HepG2 (cell line): ENCODE data around the gene LTC4S. TPM values are rescaled to one million over a fixed set of nuclear protein-coding genes. Genes with fewer than 3 reads are reported as not detected.

ENCODE experiments used
- ASH2L ChIP-seq: fragments of 300-600, 200-600 bp; sonication (generic); IDR thresholded peaks from 2 replicates; pipeline ENCODE4 v1.7.0; 2017; ENCODE audit warnings: low read depth, mild to moderate bottlenecking, moderate library complexity, mixed read lengths, low read length; ENCODE audit not compliant: insufficient read length
- ATF4 ChIP-seq, 2 experiments: fragments of 450-650 bp in 1 of 2; sonication (generic) in 1 of 2; formaldehyde crosslinking; IDR thresholded peaks; 2 replicates each; pipeline versions ENCODE4 v1.5.0 to v1.8.0; 2020 to 2022; ENCODE audit warnings: mild to moderate bottlenecking in 1 of 2, missing genetic modification reagents in 1 of 2
- CREBL2 ChIP-seq: sonication (generic); formaldehyde crosslinking; IDR thresholded peaks from 2 replicates; pipeline ENCODE4 v1.8.1; 2023; ENCODE audit warnings: missing genetic modification reagents, mild to moderate bottlenecking, borderline replicate concordance
- FOXO1 ChIP-seq: sonication (generic); formaldehyde crosslinking; IDR thresholded peaks from 2 replicates; pipeline ENCODE4 v1.4.0; 2020; ENCODE audit warnings: missing genetic modification reagents
- HNRNPK ChIP-seq: fragments of 200-400 bp; formaldehyde crosslinking; IDR thresholded peaks from 2 replicates; pipeline ENCODE4 v1.6.1; 2018; ENCODE audit warnings: low read length, low read depth, moderate library complexity, mild to moderate bottlenecking; ENCODE audit not compliant: poor library complexity, severe bottlenecking
- HOXA9 ChIP-seq: sonication (generic); formaldehyde crosslinking; IDR thresholded peaks from 2 replicates; pipeline ENCODE4 v1.8.1; 2022; ENCODE audit warnings: missing genetic modification reagents, mild to moderate bottlenecking, moderate library complexity, borderline replicate concordance
- PLRG1 ChIP-seq: fragments of 450-650 bp; conservative IDR thresholded peaks from 2 replicates; pipeline ENCODE4 v1.6.1; 2016
- RAD21 ChIP-seq: fragments of 450-650 bp; formaldehyde crosslinking; IDR thresholded peaks from 2 replicates; pipeline ENCODE4 v1.5.0; 2020; ENCODE audit warnings: mild to moderate bottlenecking
- REST ChIP-seq, 2 experiments: IDR thresholded peaks; 2 replicates each; pipeline ENCODE4 v1.6.1; 2011 to 2012; ENCODE audit warnings: low read length in 2 of 2, borderline replicate concordance in 1 of 2, low read depth in 1 of 2, mild to moderate bottlenecking in 1 of 2, moderate library complexity in 1 of 2
- TAF1 ChIP-seq: sonication (generic); formaldehyde crosslinking; IDR thresholded peaks from 2 replicates; pipeline ENCODE4 v1.4.0; 2020; ENCODE audit warnings: missing genetic modification reagents
- ZBTB20 ChIP-seq: sonication (generic); formaldehyde crosslinking; IDR thresholded peaks from 2 replicates; pipeline ENCODE4 v1.8.1; 2023; ENCODE audit warnings: missing genetic modification reagents, low read depth, mild to moderate bottlenecking, borderline replicate concordance
- ZNF138 ChIP-seq: sonication (generic); formaldehyde crosslinking; IDR thresholded peaks from 2 replicates; pipeline ENCODE4 v1.5.0; 2020; ENCODE audit warnings: mild to moderate bottlenecking, low read depth, missing genetic modification reagents
- ZNF160 ChIP-seq: sonication (generic); formaldehyde crosslinking; IDR thresholded peaks from 2 replicates; pipeline ENCODE4 v1.8.0; 2022; ENCODE audit warnings: mild to moderate bottlenecking, inconsistent platforms, missing genetic modification reagents
- ZNF615 ChIP-seq: sonication (generic); formaldehyde crosslinking; IDR thresholded peaks from 2 replicates; pipeline ENCODE4 v1.5.0; 2020; ENCODE audit warnings: mild to moderate bottlenecking, missing genetic modification reagents, borderline replicate concordance
- ZNF776 ChIP-seq: sonication (generic); formaldehyde crosslinking; IDR thresholded peaks from 2 replicates; pipeline ENCODE4 v1.4.0; 2020; ENCODE audit warnings: mild to moderate bottlenecking, missing genetic modification reagents
- polyA plus RNA-seq, 8 experiments: library from polyadenylated mRNA; depleted of rRNA in 3 of 8; stranded (reverse) in 7 of 8; unstranded in 1 of 8; fragments of >200 nt; fragmentation: Illumina TruSeq in 4 of 8; extraction: Trizol in 4 of 8; gene quantifications; 2 replicates each; pipeline versions ENCODE4 v1.2.1 to v1.2.3, GENCODE V29; 2011 to 2016; ENCODE audit warnings: low read depth in 4 of 8, missing spikeins in 1 of 8, mixed read lengths in 1 of 8; ENCODE audit not compliant: insufficient read depth in 1 of 8
- total RNA-seq, 5 experiments: library from RNA; depleted of rRNA; stranded (reverse); fragments of >200 nt; fragmentation: Illumina TruSeq; extraction: Trizol; gene quantifications; 2 replicates each; pipeline ENCODE4 v1.2.3, GENCODE V29; 2016; ENCODE audit warnings: low read depth in 1 of 5
- TF ChIP-seq, protein P1 (sequence below): IDR thresholded peaks from 2 replicates; pipeline ENCODE4 v1.6.1; 2012; ENCODE audit warnings: low read length, improper control_type of control experiment
- TF ChIP-seq, protein P2 (sequence below): sonication (generic); formaldehyde crosslinking; IDR thresholded peaks from 2 replicates; pipeline ENCODE4 v1.5.0; 2020; ENCODE audit warnings: missing genetic modification reagents

Gene LTC4S
- total and polyA plus RNA-seq, 2 of the 13 experiments (the other 11 are each of a cell fraction or from before 2014, with no cell fraction given): 0.35 TPM; not detected in 1

DNA sequence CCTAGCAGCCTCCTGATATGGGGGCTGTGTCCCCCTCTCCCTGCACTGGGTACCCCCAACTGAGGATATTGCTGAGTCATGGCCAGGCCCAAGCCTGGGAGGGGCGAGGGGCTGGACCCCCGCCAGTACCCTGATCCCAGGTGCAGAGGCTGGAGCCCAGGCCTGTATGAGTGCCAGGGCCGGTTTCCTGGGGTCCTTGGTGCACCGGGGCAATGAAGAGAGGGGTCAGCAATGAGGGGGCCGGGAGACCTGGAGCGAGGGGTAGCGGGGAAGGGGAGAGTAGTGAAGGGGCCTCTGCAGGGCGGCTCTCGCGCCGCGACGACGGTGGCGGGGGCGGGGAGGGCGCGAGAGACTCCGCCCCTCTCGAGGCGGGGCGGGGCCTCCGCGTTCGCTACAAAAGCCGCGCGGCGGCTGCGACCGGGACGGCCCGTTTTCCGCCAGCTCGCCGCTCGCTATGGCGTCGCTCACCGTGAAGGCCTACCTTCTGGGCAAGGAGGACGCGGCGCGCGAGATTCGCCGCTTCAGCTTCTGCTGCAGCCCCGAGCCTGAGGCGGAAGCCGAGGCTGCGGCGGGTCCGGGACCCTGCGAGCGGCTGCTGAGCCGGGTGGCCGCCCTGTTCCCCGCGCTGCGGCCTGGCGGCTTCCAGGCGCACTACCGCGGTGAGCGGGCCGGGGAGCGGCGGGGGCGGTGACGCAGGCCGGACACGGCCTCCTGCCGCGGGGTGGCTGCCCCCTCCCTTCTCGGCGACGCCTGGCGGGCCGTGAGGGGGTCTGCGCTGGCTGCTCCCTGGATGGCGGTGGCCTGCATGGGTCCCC is 26.9 kb downstream of the LTC4S start, which contains the start of gene SQSTM1 (continued):
- TF ChIP-seq HNRNPK: peak; percentile 81
- TF ChIP-seq ZNF160: peak; percentile 44; the same call in 1 of the 2 replicates
- TF ChIP-seq TAF1: peak; percentile 91
- TF ChIP-seq REST (IDR thresholded peaks at IDR 0.05; ENCODE audit: borderline replicate concordance in 1 of 2, low read depth in 1 of 2, low read length in 2 of 2): peak in 1 of 2 experiments; percentile 52; a peak in 1 of 4 replicates
- peak; percentile 49 for TF ChIP-seq ASH2L
- peak; percentile 62 for TF ChIP-seq RAD21 (CRISPR knock-in tag)
- TF ChIP-seq, protein P1, sequence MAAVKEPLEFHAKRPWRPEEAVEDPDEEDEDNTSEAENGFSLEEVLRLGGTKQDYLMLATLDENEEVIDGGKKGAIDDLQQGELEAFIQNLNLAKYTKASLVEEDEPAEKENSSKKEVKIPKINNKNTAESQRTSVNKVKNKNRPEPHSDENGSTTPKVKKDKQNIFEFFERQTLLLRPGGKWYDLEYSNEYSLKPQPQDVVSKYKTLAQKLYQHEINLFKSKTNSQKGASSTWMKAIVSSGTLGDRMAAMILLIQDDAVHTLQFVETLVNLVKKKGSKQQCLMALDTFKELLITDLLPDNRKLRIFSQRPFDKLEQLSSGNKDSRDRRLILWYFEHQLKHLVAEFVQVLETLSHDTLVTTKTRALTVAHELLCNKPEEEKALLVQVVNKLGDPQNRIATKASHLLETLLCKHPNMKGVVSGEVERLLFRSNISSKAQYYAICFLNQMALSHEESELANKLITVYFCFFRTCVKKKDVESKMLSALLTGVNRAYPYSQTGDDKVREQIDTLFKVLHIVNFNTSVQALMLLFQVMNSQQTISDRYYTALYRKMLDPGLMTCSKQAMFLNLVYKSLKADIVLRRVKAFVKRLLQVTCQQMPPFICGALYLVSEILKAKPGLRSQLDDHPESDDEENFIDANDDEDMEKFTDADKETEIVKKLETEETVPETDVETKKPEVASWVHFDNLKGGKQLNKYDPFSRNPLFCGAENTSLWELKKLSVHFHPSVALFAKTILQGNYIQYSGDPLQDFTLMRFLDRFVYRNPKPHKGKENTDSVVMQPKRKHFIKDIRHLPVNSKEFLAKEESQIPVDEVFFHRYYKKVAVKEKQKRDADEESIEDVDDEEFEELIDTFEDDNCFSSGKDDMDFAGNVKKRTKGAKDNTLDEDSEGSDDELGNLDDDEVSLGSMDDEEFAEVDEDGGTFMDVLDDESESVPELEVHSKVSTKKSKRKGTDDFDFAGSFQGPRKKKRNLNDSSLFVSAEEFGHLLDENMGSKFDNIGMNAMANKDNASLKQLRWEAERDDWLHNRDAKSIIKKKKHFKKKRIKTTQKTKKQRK: no peak
- peak; percentile 76; the same call in 1 of the 2 replicates for TF ChIP-seq ZNF776 (CRISPR knock-in tag)
- TF ChIP-seq ZNF615: no peak
- TF ChIP-seq HOXA9: no peak
- TF ChIP-seq ZNF138 (CRISPR knock-in tag): peak; percentile 87; the same call in 1 of the 2 replicates
- TF ChIP-seq FOXO1 (CRISPR knock-in tag): peak; percentile 61
- TF ChIP-seq, protein P2, sequence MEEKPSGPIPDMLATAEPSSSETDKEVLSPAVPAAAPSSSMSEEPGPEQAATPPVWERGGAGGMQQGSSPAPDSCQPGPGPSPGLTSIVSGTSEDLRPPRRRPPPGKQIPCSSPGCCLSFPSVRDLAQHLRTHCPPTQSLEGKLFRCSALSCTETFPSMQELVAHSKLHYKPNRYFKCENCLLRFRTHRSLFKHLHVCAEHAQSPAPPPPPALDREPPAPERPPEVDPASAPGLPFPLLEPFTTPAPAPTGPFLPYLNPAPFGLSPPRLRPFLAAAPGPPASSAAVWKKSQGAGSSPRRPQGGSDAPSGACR (CRISPR knock-in tag): peak; percentile 56; the same call in 1 of the 2 replicates
- no peak for TF ChIP-seq PLRG1
- 0 out of 4 replicates have a peak, but pooled peaks of 1 of the 2 experiments have one; percentile 62 for TF ChIP-seq ATF4 (CRISPR knock-in tag; IDR thresholded peaks at IDR 0.05)
- no peak for TF ChIP-seq ZBTB20 (CRISPR knock-in tag)
- 0 out of 2 replicates have a peak, but pooled peaks have one; percentile 48 for TF ChIP-seq CREBL2 (CRISPR knock-in tag)
